HepG2 (cell line): Measurements from ENCODE around the gene ENO3. TPM values are rescaled to one million over a fixed set of nuclear protein-coding genes. Genes with fewer than 3 reads are reported as not detected.

Experiments
- HMGXB4 ChIP-seq, 2 experiments: sonication (generic) in 1 of 2; formaldehyde crosslinking in 1 of 2; IDR thresholded peaks; 2 replicates each; pipeline versions ENCODE4 v1.4.0 to v1.6.1; 2018 to 2020; ENCODE audit warnings: missing genetic modification reagents in 2 of 2, borderline replicate concordance in 1 of 2, low read depth in 1 of 2, mild to moderate bottlenecking in 1 of 2, missing biosample characterization in 1 of 2
- KIAA2018 ChIP-seq: sonication (generic); formaldehyde crosslinking; IDR thresholded peaks from 2 replicates; pipeline ENCODE4 v1.5.0; 2020; ENCODE audit warnings: mild to moderate bottlenecking, missing genetic modification reagents, borderline replicate concordance
- RARA ChIP-seq: IDR thresholded peaks from 2 replicates; pipeline ENCODE4 v1.6.1; 2016; ENCODE audit warnings: missing genetic modification reagents, missing compliant biosample characterization
- RFX3 ChIP-seq: IDR thresholded peaks from 2 replicates; pipeline ENCODE4 v1.6.1; 2016; ENCODE audit warnings: missing biosample characterization, missing genetic modification reagents
- THAP9 ChIP-seq: sonication (generic); formaldehyde crosslinking; IDR thresholded peaks from 2 replicates; pipeline ENCODE4; 2020; ENCODE audit warnings: missing genetic modification reagents, mild to moderate bottlenecking, borderline replicate concordance
- ZNF12 ChIP-seq: sonication (generic); formaldehyde crosslinking; IDR thresholded peaks from 2 replicates; pipeline ENCODE4 v1.5.0; 2020; ENCODE audit warnings: missing genetic modification reagents
- ZNF142 ChIP-seq: sonication (generic); formaldehyde crosslinking; IDR thresholded peaks from 2 replicates; pipeline ENCODE4 v1.4.0; 2020; ENCODE audit warnings: missing genetic modification reagents
- ZNF160 ChIP-seq: sonication (generic); formaldehyde crosslinking; IDR thresholded peaks from 2 replicates; pipeline ENCODE4 v1.8.0; 2022; ENCODE audit warnings: mild to moderate bottlenecking, inconsistent platforms, missing genetic modification reagents
- ZNF747 ChIP-seq: sonication (generic); formaldehyde crosslinking; IDR thresholded peaks from 2 replicates; pipeline ENCODE4 v1.8.1; 2023; ENCODE audit warnings: missing genetic modification reagents, mild to moderate bottlenecking, borderline replicate concordance
- polyA plus RNA-seq, 8 experiments: library from polyadenylated mRNA; depleted of rRNA in 3 of 8; stranded (reverse) in 7 of 8; unstranded in 1 of 8; fragments of >200 nt; fragmentation: Illumina TruSeq in 4 of 8; extraction: Trizol in 4 of 8; gene quantifications; 2 replicates each; pipeline versions ENCODE4 v1.2.1 to v1.2.3, GENCODE V29; 2011 to 2016; ENCODE audit warnings: low read depth in 4 of 8, missing spikeins in 1 of 8, mixed read lengths in 1 of 8; ENCODE audit not compliant: insufficient read depth in 1 of 8
- total RNA-seq, 5 experiments: library from RNA; depleted of rRNA; stranded (reverse); fragments of >200 nt; fragmentation: Illumina TruSeq; extraction: Trizol; gene quantifications; 2 replicates each; pipeline ENCODE4 v1.2.3, GENCODE V29; 2016; ENCODE audit warnings: low read depth in 1 of 5

Gene ENO3
- total and polyA plus RNA-seq, 2 of the 13 experiments (the other 11 are each of a cell fraction or from before 2014, with no cell fraction given), result 59.8 to 69.8 TPM

- TF ChIP-seq KIAA2018 (CRISPR knock-in tag), result no peak
- no peak for TF ChIP-seq ZNF12 (CRISPR knock-in tag)
- no peak for TF ChIP-seq HMGXB4 (CRISPR knock-in tag; IDR thresholded peaks at IDR 0.05; ENCODE audit: borderline replicate concordance in 1 of 2, low read depth in 1 of 2)
- no peak for TF ChIP-seq THAP9
- TF ChIP-seq ZNF747 (CRISPR knock-in tag), result 0 out of 2 replicates have a peak, but pooled peaks have one; percentile 36
- TF ChIP-seq ZNF160 (CRISPR knock-in tag), result no peak
- TF ChIP-seq RFX3 (CRISPR knock-in tag), result no peak
- TF ChIP-seq RARA, result peak; percentile 66
- peak; percentile 54; the same call in 1 of the 2 replicates for TF ChIP-seq ZNF142 (CRISPR knock-in tag)
These were observed 18.7 kb downstream of the ENO3 start (continued) for GRCh38 chr17:4969551-4970173.
